B cell (primary cell): ENCODE data around the gene RINL. TPM values are rescaled to one million over a fixed set of nuclear protein-coding genes. Genes with fewer than 3 reads are reported as not detected.
"Not testable (repeated sequence)": the region's sequence is repeated elsewhere in the genome, so short reads cannot be mapped to it uniquely, and the experiment has no call there.

Experiments used
- ATAC-seq: fragments of 200-7000 bp; cut with Tn5 transposase; one replicate; pipeline ENCODE4 v1.10.0; 2021; ENCODE audit warnings: low read depth, mild to moderate bottlenecking, moderate number of reproducible peaks, moderate library complexity
- CTCF ChIA-PET: fragments of 350-600 bp; sonication (Branson Sonifier 250); formaldehyde crosslinking; loops from one replicate; lab custom pipeline; 2021; ENCODE audit warnings: antibody characterized with exemption, inconsistent platforms; lab: Charles Lee
- POLR2A ChIA-PET: fragments of 350-600 bp; sonication (Branson Sonifier 250); formaldehyde crosslinking; loops from one replicate; lab custom pipeline; 2021; ENCODE audit warnings: antibody characterized with exemption; lab: Charles Lee
- DNase-seq: peaks from one replicate; pipeline ENCODE4 v3.0.0; 2013
- H2AFZ ChIP-seq: 2 replicates; pipeline ENCODE4 v1.6.1; 2012; ENCODE audit warnings: mild to moderate bottlenecking, low read depth, low read length; ENCODE audit not compliant: insufficient read depth, poor library complexity, severe bottlenecking
- H3K27ac ChIP-seq, 2 donors: 1 replicate in 1 of 2; 2 replicates in 1 of 2; pipeline ENCODE4 v1.5.1; 2012 to 2013; ENCODE audit warnings: low read length in 2 of 2, mild to moderate bottlenecking in 2 of 2, moderate library complexity in 1 of 2
- H3K27me3 ChIP-seq, 4 experiments: fragments of 200-600 bp in 1 of 4; sonication (generic) in 1 of 4; replicated peaks in 1 of 4; 1 replicate in 2 of 4; 2 replicates in 2 of 4; pipeline versions ENCODE4 v1.6.1 to v1.7.0; 2013 to 2016; ENCODE audit warnings: low read length in 3 of 4, mild to moderate bottlenecking in 2 of 4, mixed read lengths in 1 of 4, moderate library complexity in 1 of 4; ENCODE audit not compliant: insufficient read depth in 4 of 4, control insufficient read depth in 3 of 4; ENCODE audit errors: control extremely low read depth in 1 of 4
- H3K36me3 ChIP-seq, 2 experiments: replicated peaks in 1 of 2; 1 replicate in 1 of 2; 2 replicates in 1 of 2; pipeline versions ENCODE4 v1.6.1 to v1.7.1; 2013; ENCODE audit warnings: low read length in 1 of 2; ENCODE audit not compliant: insufficient read depth in 2 of 2, control insufficient read depth in 1 of 2; ENCODE audit errors: control extremely low read depth in 1 of 2, extremely low read depth in 1 of 2
- H3K4me1 ChIP-seq, 2 donors: fragments of 200-600 bp in 1 of 2; sonication (generic) in 1 of 2; 1 replicate in 1 of 2; 2 replicates in 1 of 2; pipeline versions ENCODE4 v1.5.1 to v1.6.1; 2013 to 2017; ENCODE audit warnings: low read length in 2 of 2; ENCODE audit not compliant: control insufficient read depth in 2 of 2, insufficient read depth in 2 of 2
- H3K4me2 ChIP-seq: replicated peaks from 2 replicates; pipeline ENCODE3; 2012; ENCODE audit warnings: mild to moderate bottlenecking, low read depth, low read length; ENCODE audit not compliant: poor library complexity, severe bottlenecking
- H3K4me3 ChIP-seq, 5 experiments: fragments of 200-600 bp in 1 of 5; sonication (generic) in 1 of 5; 1 replicate in 3 of 5; 2 replicates in 2 of 5; pipeline versions ENCODE4 v1.5.1 to v1.7.0; 2011 to 2016; ENCODE audit warnings: low read length in 4 of 5, mild to moderate bottlenecking in 4 of 5, low read depth in 2 of 5, control low read depth in 1 of 5, moderate library complexity in 1 of 5; ENCODE audit not compliant: insufficient read depth in 1 of 5; ENCODE audit errors: control extremely low read depth in 1 of 5, extremely low read depth in 1 of 5
- H3K79me2 ChIP-seq: fragments of 200-600 bp; sonication (generic); one replicate; pipeline ENCODE4 v1.6.0; 2016; ENCODE audit warnings: low read length; ENCODE audit not compliant: control insufficient read depth, insufficient read depth
- H3K9ac ChIP-seq: fragments of 200-600 bp; sonication (generic); 2 replicates; pipeline ENCODE4 v1.6.1; 2017; ENCODE audit warnings: mild to moderate bottlenecking, low read length, moderate library complexity
- H3K9me3 ChIP-seq, 3 donors: one replicate each; pipeline versions ENCODE4 v1.6.1 to v1.7.1; 2013; ENCODE audit warnings: low read length in 2 of 3; ENCODE audit not compliant: control insufficient read depth in 2 of 3, insufficient read depth in 1 of 3; ENCODE audit errors: control extremely low read depth in 1 of 3
- H4K20me1 ChIP-seq: 2 replicates; pipeline ENCODE4 v1.6.0; 2012; ENCODE audit warnings: mild to moderate bottlenecking, low read length; ENCODE audit not compliant: insufficient read depth, control insufficient read depth, poor library complexity, severe bottlenecking
- H3K27ac Mint-ChIP-seq: one replicate; pipeline ENCODE4 v1.8.0; 2021; ENCODE audit warnings: mixed read lengths
- H3K27me3 Mint-ChIP-seq: one replicate; pipeline ENCODE4 v1.8.0; 2021; ENCODE audit warnings: mixed read lengths
- H3K4me1 Mint-ChIP-seq: one replicate; pipeline ENCODE4 v1.8.0; 2021; ENCODE audit warnings: mixed read lengths
- H3K4me3 Mint-ChIP-seq: one replicate; pipeline ENCODE4 v1.8.0; 2021; ENCODE audit warnings: mixed read lengths
- H3K9me3 Mint-ChIP-seq: one replicate; pipeline ENCODE4 v1.8.0; 2022; ENCODE audit warnings: mixed read lengths; ENCODE audit not compliant: insufficient read depth
- EZH2 ChIP-seq: IDR thresholded peaks from 2 replicates; pipeline ENCODE4 v1.6.1; 2012; ENCODE audit warnings: borderline replicate concordance, low read depth, mild to moderate bottlenecking, moderate library complexity, low read length; ENCODE audit not compliant: insufficient read depth, poor library complexity, severe bottlenecking
- WGBS: methylation state at CpG from one replicate; pipeline ENCODE4 v1.1.5; 2013; ENCODE audit warnings: missing lambda C conversion rate; ENCODE audit not compliant: insufficient coverage; 5-methylcytosine and 5-hydroxymethylcytosine counted together
- intact Hi-C: fragments of 100-400 bp; cut with micrococcal nuclease; formaldehyde crosslinking; loops from one replicate; pipeline ENCODE4 v1.10.0; 2022
- polyA plus RNA-seq: library from polyadenylated mRNA; depleted of rRNA; stranded (reverse); fragments of >200 nt; gene quantifications from 2 replicates; pipeline ENCODE4 v1.2.3, GENCODE V29; 2012
- total RNA-seq, 2 donors: library from RNA; stranded (reverse); fragments of 120-200 nt in 1 of 2; gene quantifications; 1 replicate in 1 of 2; 2 replicates in 1 of 2; pipeline versions ENCODE4 v1.2.3 to v1.2.4, GENCODE V29; 2013 to 2022
- TF ChIP-seq, protein P1 (sequence below): fragments of 200-600 bp; IDR thresholded peaks from one replicate; pipeline ENCODE4 v1.8.0; 2022; ENCODE audit warnings: antibody characterized with exemption, mild to moderate bottlenecking

RINL gene
- total and polyA plus RNA-seq, 2 donors (not counting 1 experiment from before 2014, with no cell fraction given): 67.0 to 113 TPM

DNA sequence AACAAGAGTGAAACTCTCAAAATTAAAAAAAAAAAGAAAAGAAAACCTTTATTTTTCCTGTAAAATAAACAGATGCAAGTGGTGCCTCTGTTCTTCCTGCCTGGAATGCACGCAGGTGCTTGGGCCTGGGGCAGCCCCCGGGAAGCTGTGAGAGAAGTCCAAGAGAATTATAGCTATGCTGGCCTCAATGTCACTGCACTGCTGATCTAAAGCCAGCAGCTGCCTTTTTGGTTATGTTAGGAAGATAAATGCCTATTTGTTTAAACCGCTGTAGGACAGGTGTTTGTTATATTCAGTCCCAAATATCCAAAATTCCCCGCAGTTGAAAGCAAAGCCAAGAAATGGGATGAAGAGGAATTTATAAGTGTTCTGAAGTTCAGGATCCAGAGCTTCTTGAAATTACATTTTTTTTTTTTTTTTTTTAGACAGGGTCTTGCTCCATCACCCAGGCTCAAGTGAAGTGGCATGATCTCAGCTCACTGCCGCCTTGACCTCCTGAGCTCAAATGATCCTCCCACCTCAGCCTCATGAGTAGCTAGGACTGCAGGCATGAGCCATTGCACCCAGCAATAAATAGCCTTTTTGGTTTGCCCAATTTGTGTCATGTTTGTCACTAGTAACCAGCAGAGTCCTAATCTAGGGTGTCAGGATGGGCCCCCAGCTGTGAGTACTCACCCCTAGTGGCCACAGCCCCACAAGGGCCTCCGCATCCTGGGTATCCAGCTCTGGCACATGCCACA, 2.2 kb downstream of the RINL start:
- H3K36me3 ChIP-seq: peaks cover 0 to 10% of the 10 kb centered on the region in 2 experiments
- intact Hi-C loops: no loop called here
- H3K4me1 ChIP-seq: peaks cover 31 to 41% of the 10 kb centered on the region in 2 donors
- ATAC-seq (no peak), DNase-seq (no peak)
- H3K79me2 ChIP-seq: no peaks in the 10 kb centered on the region
- TF ChIP-seq, protein P1, sequence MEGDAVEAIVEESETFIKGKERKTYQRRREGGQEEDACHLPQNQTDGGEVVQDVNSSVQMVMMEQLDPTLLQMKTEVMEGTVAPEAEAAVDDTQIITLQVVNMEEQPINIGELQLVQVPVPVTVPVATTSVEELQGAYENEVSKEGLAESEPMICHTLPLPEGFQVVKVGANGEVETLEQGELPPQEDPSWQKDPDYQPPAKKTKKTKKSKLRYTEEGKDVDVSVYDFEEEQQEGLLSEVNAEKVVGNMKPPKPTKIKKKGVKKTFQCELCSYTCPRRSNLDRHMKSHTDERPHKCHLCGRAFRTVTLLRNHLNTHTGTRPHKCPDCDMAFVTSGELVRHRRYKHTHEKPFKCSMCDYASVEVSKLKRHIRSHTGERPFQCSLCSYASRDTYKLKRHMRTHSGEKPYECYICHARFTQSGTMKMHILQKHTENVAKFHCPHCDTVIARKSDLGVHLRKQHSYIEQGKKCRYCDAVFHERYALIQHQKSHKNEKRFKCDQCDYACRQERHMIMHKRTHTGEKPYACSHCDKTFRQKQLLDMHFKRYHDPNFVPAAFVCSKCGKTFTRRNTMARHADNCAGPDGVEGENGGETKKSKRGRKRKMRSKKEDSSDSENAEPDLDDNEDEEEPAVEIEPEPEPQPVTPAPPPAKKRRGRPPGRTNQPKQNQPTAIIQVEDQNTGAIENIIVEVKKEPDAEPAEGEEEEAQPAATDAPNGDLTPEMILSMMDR: no peak
- no peak for TF ChIP-seq EZH2
- CTCF ChIA-PET: interaction anchor here (0.7 to 5.8 kb wide), 6 partner anchors 9 to 369 kb away, joined by 3 to 43 read pairs (median 4); partner anchors contain the start of genes MRPS12 and SARS2
- no peak overlapping the region for H3K4me3 ChIP-seq
- WGBS: 83% methylated on average over 3 of the region's 6 CpGs
- no peak overlapping the region for H3K4me3 Mint-ChIP-seq
- peak overlapping the region; percentile 84 for H3K27ac Mint-ChIP-seq
- peak overlapping the region in 1 of 2 donors; percentile 16 for H3K27ac ChIP-seq
- H3K9me3 ChIP-seq: no peaks in the 10 kb centered on the region
- no peaks in the 10 kb centered on the region for H4K20me1 ChIP-seq
- H3K9ac ChIP-seq: no peak overlapping the region
- peaks cover 46% of the 10 kb centered on the region for H3K4me1 Mint-ChIP-seq
- H3K9me3 Mint-ChIP-seq: no peaks in the 10 kb centered on the region
- H2AFZ ChIP-seq: no peak overlapping the region
- H3K27me3 ChIP-seq: no peaks in the 10 kb centered on the region
- no peak overlapping the region for H3K4me2 ChIP-seq
- POLR2A ChIA-PET: interaction anchor here (0.6 to 4.2 kb wide), 2 partner anchors 25 to 77 kb away, joined by 3 to 23 read pairs; no protein-coding TSS in a partner anchor
- H3K27me3 Mint-ChIP-seq: no peaks in the 10 kb centered on the region

GRCh38 chr19:38873400-38873799, 4.7 kb downstream of the RINL start:
- intact Hi-C loops, H4K20me1 ChIP-seq, H3K4me3 Mint-ChIP-seq, H3K9ac ChIP-seq, H2AFZ ChIP-seq, DNase-seq, H3K36me3 ChIP-seq, H3K9me3 Mint-ChIP-seq, H3K4me2 ChIP-seq, ATAC-seq, H3K27me3 Mint-ChIP-seq, H3K9me3 ChIP-seq, H3K4me3 ChIP-seq, H3K27me3 ChIP-seq: not testable (repeated sequence)
- WGBS: 96% methylated on average over 5 of the region's 10 CpGs
- ChIA-PET CTCF (interaction anchor here (0.6 to 0.7 kb wide), 3 partner anchors 9 to 20 kb away, joined by 3 read pairs; no protein-coding TSS in a partner anchor), POLR2A (interaction anchor here (1.6 kb wide), 1 partner anchor 24 kb away, joined by 3 read pairs; no protein-coding TSS in a partner anchor)
- H3K4me1 ChIP-seq: peaks cover 24 to 39% of the 10 kb centered on the region in 2 donors
- Mint-ChIP-seq H3K27ac (peak overlapping the region; percentile 57), H3K4me1 (peaks cover 53% of the 10 kb centered on the region)
- H3K27ac ChIP-seq: peak overlapping the region in 1 of 2 donors; percentile 63
- peaks cover 17% of the 10 kb centered on the region for H3K79me2 ChIP-seq
